ENCODE measurements around the gene ZC2HC1B.
"Not testable (repeated sequence)": the region's sequence is repeated elsewhere in the genome, so short reads cannot be mapped to it uniquely, and the experiment has no call there.

ZC2HC1B gene, protein sequence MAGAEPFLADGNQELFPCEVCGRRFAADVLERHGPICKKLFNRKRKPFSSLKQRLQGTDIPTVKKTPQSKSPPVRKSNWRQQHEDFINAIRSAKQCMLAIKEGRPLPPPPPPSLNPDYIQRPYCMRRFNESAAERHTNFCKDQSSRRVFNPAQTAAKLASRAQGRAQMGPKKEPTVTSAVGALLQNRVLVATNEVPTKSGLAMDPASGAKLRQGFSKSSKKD

DNA sequence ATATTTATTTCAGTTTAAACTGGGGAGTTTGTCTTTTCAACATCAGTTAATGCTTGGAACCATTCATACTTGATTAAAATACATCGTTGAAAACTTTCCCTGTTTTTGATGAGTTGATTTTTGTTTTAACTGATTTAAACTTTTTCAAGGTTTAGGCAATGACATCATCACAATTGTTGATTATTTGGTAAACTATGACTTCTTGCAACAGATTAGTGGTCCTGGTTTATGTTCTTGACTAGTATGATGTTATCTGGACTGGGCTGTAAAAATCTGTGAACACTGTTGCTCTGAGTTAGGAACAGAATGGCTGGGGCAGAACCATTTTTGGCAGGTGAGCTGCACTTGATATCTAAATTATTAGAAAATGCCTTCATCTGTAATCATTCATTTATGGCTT lies at the start of gene ZC2HC1B:
Gene ZC2HC1B (plus strand): TSS at position 241 of the 400 bp plus-strand sequence. CDS start 66 bp downstream, at position 307.
- no peak for DNase-seq (ENCODE audit: low read depth)

DNA sequence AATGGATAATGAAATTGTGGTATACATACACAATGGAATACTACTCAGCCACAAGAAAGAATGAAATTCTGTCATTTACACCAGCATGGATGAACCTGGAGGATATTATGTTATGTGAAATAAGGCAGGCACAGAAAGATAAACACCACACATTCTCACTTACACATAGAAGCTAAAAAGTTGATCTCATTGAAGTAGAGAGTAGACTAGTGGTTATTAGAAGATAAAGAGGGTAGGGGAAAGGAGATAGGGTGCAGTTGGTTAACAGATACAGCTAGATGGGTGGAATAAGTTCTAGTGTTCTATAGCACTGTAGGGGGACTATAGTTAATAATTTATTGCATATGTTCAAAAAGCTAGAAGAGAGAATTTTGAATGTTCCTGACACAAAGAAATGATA lies 46.7 kb upstream of the ZC2HC1B start:
- DNase-seq (ENCODE audit: low read depth), result no peak

DNA sequence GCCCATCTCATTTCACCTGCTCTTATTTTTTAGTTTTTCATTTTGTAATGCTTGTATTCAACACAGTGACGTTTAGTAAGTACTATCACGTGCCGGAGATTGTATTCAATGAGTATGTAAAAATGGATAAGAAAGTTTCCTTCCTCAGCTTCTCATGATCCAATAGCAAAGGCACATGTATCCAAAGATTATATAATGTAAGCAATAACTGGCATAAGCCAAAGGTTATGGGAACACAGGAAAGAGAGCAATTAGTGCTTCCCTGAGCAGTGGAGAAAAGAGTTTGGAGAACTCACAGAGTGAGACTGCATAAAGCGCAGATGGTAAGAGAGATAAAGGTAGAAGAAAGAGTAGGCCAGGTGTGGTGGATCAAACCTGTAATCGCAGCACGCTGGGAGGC lies 42.9 kb upstream of the ZC2HC1B start:
- no peak for DNase-seq (ENCODE audit: low read depth)

DNA sequence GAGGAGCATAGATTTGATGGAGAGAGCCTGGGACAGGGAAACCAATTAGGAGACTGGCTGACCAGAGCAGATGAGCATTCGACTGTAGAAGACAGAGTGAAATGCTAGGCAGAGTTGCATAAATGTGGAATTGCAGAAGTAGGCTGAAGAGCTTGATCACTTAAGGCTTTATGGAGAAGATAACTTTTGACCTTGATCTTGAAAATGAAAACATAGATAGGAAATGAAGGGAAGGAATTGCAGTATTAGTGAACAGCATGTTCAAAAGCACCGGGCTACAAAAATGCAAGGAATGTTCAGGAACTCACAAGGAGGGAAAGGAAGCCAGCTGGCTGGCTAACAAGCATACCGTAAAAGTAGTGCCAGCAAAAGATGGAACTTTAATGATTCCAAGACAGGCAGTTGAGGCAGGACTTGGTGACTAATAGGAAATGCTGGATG lies 41.7 kb upstream of the ZC2HC1B start:
- no peak for DNase-seq (ENCODE audit: low read depth)

DNA sequence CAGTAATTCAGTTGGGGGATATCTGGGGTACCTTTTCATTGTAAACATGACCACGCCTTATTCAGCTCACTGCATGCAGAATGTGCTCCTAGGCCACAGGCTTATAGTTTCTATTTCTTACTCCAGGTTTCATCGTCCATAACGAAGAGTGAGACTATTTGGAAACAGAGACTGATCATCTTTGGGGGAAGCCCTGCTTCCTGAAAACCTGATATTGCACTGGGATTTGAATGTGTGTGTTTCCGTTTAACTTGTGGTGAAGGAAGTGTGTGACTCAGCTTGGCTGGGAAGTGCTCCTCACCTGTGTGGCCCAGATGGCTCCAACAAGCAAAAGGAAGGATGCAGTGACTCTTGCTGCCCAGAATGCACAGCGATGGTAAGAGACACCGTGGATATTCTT lies 40.7 kb upstream of the ZC2HC1B start:
- DNase-seq (ENCODE audit: low read depth), result no peak

DNA sequence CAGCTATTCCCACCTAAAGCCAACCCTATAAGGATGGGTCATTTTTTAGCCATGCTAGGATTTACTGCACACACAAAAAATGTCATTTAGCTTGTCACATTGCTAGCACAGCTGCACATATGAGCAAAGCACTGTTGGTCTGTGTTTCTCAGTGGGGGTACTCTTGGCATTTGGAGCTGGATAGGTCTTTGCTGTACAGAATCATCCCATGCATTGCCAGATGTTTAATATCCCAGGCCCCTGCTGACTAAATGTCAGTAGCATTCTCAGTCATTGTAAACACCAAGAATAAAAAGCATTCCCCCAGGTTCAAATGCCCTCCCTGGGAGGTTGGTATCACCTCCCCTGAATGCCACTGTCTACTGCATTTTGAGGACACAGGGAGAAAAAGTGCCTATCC lies 35.7 kb upstream of the ZC2HC1B start:
- DNase-seq (ENCODE audit: low read depth), result no peak

DNA sequence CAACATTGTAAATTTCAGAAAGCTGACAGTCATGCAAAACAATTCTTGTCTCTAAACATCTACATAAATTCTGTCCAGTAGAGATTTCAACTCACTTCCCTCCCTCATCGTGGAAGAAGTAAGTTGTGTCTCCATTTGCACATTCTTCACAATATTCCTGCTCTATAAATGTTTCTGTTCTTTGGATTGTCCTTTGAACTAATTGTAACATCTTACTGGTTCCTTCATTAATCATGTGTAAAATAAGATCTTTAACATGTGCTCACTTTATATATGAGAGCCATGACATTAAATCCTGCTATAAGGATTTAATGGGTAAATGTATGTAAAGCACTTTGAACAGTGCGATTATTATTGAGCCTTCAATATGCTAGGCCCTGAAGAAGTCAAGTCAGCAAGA lies 28.1 kb upstream of the ZC2HC1B start:
- DNase-seq (ENCODE audit: low read depth), result no peak

DNA sequence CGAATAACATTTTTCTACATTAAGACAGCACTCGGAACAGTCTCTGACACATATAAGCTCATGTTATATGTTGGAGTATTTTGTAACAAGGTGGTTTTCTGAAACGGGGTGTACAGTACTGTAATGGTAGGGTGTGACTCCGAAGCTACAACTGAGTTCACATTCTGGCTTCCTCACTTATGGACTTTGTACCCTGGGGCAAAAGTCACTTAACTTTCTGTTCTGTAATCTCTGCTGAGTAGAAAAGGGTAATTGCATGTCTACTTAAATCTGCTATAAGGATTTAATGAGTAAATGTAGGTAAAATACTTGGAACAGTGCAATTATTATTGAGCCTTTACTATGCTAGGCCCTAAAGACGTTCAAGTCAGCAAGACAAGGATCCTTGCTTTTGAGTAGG lies 25.9 kb upstream of the ZC2HC1B start:
- no peak for DNase-seq (ENCODE audit: low read depth)

DNA sequence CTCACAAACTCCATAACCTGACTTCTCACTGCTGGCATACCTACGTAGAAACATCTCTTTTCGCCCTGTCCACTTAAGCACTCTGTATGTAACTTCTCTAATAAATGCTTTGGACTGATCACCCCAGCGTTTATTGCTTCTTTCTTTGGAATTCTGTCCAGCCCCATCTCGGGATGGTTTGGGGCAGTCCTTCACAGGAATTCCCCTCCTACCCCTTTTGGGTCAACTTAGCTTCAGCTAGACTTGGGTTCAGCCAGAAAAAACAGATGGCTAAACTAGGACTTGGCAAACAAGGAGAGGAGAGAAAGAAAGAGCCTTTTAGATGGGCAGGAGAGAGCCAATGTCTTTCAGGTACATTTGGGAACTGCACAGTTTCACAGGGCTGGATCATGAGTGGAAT lies 25.1 kb upstream of the ZC2HC1B start:
- DNase-seq (ENCODE audit: low read depth), result no peak

DNA sequence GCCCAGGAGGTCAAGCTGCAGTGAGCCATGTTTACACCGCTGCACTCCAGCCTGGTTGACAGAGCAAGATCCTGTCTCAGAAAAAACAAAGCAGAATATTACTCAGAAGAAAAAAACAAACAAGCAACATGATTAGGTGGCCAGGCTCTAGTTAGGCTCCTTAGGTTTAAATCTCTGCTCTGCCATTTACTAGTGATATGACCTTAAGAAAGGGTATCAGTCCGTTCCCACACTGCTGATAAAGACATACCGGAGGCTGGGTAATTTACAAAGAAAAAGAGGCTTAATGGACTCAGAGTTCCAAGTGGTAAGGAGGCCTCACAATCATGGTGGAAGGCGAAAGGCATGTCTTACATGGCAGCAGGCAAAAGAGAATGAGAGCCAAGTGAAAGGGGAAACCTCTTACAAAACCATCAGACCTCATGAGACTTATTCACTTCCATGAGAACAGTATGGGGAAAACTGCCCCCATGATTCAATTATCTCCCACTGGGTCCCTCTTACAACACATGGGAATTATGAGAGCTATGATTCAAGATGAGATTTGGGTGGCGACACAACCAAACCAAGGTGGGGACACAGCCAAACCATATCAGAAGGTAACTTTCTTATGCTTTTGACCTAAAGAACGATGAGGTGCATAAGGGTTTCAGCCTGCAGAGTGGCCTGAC lies 23.5 kb upstream of the ZC2HC1B start:
- no peak for DNase-seq (ENCODE audit: low read depth)

DNA sequence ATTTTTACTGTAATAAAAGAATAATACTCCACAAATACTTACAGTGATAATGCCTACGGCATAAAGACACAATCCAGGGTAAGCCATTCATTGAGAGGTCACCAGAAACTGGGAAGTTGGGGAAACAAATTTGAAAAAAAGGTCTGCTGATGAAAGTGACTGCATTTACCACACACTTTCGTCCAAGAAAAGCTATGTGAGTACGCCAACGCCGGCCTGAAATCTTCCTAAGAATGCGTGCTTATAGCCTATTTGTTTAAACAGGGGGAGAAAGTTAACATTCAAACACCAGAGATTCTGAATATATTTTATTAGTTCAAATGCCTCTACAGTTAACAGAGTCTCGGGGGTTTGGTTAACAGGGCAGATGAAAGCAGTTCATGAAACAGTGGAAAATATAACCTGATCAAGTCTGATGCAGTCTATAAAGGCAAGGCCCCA lies 21.8 kb upstream of the ZC2HC1B start:
- DNase-seq (ENCODE audit: low read depth), result no peak

DNA sequence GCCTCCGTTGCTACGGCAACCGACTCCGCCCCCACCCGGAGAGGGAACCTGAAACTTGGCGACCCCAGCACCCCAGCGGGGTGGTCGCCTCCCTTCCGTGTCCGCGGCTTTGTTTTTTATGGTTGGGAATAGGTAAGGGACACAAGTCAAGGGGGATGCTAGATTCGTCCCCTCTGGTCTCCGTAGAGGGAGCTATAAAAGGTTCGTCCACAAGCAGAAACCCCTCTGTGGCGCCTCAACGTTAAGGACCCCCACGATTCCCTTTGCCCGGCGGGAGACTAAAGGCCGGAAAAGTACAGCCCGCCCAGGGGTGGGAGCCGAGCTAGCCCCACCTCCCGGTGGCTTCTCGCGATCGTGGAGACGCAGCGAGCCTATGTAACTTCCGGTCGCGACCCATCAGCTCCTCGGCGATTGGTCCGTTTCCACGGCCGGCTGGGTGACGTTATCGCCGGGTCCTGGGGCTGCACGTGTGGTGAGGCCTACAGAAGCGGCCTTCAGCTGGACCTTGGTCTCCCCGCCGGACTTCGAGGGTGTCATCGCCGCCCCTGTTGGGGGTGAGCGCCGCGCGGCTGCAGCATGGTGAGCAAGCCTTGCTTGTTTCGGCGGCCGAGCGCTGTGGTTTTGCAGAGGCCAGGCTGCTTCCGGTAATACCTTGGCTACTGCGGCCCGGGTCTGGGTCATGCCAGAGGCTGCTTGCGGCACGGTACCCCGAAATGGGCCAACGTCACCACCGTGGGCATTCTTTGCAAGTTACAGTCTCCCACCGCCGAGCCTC lies 21.2 kb upstream of the ZC2HC1B start, which contains the start of gene LTV1:
Gene LTV1 (plus strand): TSS at position 437 of the 775 bp plus-strand sequence. CDS start 140 bp downstream, at position 577.
- DNase-seq (ENCODE audit: low read depth), result peak; percentile 85

DNA sequence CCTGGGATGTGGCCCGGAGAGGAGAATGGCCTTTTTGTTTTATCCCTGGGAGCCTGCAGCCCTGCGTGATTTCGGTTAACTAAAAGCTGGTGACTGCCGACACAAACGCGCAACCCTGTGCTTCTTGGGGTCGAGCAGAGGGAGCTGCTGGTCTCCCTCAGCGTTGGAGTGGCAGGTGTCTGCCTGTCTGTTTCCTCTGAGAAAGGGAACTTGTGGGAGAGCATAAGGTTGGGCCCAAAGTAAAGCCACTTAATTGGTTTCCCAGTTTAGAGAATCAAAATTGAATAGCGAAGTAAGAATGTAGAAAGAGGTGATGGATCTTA lies 20.6 kb upstream of the ZC2HC1B start:
- no peak for DNase-seq (ENCODE audit: low read depth)

DNA sequence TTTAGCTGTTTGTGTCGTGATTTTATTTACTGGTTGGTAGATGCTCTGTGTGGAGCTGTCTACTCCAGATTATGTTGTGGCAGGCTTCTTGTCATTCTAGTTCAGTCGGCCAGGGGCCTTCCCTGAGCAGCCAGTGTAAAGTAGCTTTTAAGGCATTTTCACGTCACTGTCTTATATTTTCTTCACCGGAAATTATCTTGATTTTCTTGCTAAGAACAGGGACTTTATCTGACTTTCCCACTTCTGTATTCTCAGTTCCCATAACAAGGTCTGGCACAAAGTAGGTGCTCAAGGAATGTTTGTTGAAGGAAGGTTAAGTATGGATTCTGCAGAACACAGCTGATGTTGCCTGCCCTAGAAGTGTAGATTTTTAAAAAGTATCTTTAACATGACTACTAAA lies 20.3 kb upstream of the ZC2HC1B start:
- DNase-seq (ENCODE audit: low read depth), result no peak

DNA sequence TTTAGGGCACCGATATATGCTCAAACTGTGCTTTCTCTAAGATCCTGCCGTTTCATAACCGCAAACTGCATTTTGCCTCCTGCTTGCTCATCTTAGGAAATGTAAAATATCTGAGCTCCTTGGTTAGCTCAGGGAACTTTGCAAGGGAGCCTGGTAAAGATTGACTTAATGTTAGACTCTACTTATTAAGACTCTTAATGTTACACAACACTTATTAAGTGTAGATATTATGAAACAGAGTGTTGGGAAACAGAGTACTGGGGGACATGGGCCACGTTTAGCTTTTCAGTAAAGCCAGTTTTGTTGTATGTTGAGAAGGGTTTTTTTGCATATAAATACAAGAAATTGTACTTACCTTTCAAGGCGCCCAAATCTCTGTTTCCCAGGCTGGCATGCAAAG lies 19.2 kb upstream of the ZC2HC1B start:
- DNase-seq (ENCODE audit: low read depth), result no peak

DNA sequence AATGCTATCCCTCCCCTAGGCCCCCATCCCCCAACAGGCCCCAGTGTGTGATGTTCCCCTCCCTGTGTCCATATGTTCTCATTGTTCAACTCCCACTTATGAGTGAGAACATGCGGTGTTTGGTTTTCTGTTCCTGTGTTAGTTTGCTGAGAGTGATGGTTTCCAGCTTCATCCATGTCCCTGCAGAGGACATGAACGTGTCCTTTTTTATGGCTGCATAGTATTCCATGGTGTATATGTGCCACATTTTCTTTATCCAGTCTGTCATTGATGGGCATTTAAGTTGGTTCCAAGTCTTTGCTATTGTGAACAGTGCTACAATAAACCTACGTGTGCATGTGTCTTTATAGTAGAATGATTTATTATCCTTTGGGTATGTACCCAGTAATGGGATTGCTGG lies 12.6 kb upstream of the ZC2HC1B start:
- DNase-seq (ENCODE audit: low read depth), result not testable (repeated sequence)

DNA sequence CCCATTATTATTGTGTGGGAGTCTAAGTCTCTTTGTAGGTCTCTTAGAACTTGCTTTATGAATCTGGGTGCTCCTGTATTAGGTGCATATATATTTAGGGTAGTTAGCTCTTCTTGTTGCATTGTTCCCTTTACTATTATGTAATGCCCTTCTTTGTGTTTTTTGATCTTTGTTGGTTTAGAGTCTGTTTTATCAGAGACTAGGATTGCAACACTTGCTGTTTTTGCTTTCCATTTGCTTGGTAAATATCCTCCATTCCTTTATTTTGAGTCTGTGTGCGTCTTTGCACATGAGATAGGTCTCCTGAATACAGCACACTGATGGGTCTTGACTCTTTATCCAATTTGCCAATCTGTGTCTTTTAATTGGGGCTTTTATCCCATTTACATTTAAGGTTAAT lies 9.2 kb upstream of the ZC2HC1B start:
- DNase-seq (ENCODE audit: low read depth), result not testable (repeated sequence)

DNA sequence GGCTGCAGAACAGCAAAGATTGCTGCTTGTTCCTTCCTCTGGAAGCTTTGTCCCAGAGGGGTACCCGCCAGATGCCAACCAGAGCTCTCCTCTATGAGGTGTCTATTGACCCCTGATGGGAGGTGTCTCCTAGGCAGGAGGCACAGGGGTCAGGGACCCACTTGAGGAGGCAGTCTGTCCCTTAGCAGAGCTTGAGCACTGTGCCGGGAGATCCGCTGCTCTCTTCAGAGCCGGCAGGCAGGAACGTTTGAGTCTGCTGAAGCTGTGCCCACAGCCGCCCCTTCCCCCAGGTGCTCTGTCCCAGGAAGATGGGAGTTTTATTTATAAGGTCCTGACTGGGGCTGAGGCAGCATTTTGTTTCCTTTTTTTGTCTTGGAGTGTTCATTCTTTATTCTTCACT lies 7.5 kb upstream of the ZC2HC1B start:
- not testable (repeated sequence) for DNase-seq (ENCODE audit: low read depth)

DNA sequence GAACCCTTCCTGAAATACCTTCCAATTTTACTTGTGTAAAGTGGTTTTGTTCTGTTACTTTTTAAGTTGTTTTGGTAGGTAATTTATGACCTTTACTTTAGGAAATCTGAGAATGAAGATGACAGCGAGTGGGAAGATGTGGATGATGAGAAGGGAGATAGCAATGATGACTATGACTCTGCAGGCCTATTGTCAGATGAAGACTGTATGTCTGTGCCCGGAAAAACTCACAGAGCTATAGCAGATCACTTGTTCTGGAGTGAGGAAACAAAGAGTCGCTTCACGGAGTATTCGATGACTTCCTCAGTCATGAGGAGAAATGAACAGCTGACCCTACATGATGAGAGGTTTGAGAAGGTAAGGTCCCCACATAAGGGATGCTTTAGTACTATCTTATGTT lies 6.6 kb upstream of the ZC2HC1B start:
- DNase-seq (ENCODE audit: low read depth), result no peak

DNA sequence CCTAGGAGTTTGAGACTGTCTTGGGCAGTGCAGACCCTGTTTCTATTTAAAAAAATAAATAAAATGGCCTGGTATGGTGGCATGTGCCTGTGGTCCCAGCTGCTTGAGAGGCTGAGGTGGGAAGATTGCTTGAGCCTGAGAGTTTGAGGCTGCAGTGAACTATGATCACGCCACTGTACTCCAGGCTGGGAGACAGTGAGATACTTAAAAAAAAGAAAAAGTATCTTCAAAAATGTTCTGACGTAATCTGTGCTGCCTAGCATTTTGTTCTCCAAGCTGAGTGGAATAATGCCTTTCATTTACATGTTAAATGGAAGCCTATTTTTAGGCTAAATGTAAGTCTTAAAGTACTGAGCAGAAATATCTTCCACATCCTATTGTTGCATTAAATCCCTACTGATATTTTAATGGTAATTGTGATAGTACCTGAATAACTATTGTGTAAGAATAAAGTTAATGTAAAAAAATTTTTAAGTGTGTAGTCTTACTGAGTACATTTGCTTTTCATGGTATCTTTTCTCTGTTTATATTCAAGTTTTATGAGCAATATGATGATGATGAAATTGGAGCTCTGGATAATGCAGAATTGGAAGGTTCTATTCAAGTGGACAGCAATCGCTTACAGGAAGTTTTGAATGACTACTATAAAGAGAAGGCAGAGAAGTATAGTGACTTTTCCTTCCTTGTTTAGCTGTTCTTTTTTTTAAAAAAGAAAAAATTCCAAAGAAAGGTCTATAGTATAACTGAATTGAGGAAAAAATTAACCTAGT lies 4.2 kb upstream of the ZC2HC1B start:
- no peak for DNase-seq (ENCODE audit: low read depth)

DNA sequence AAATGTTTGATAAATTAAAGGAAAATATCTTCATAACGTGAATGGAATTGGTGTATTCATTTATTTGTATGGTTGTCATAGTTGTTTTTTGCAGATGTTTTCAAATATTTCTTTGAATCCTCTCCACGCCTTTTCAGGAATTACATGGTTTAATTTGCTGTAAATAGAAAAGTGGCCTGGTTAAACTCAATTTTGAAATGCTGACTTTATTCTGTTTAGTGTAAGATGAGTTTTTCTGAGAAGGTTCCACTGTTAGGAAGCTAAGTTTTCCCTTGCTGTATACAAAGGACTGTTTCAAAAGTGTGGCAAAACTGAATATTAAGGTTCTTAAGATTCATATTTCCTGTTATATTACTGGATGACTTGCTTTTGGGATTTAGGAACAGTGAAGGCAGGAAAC lies 503 bp upstream of the ZC2HC1B start:
- DNase-seq (ENCODE audit: low read depth), result no peak

DNA sequence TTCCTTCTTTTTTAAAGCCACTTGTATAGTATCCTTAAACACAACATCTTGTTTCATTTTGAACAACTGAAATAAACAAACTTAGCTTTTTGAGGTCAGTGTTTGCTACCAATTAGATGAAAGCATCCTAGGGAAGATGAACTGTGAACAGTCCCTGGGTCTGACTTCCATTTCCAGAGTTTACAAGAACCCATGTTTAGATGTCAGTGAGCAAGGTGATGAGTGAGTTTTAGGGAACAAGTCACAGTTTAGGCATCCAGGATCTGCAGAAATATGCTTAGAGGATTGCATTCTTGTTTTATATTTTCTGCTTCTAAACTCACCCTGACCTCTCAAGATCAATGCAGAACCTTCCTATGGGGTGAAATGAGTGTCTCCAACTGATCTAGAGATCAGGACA lies 3.0 kb downstream of the ZC2HC1B start:
- no peak for DNase-seq (ENCODE audit: low read depth)

Measured in activated gamma-delta T cell treated with anti-CD3 and anti-CD28 coated beads, Interleukin-2, amount 50 U/mL, for 16 hours (primary cell).